ENCODE results near the gene DIS3L.

DIS3L gene

DNA sequence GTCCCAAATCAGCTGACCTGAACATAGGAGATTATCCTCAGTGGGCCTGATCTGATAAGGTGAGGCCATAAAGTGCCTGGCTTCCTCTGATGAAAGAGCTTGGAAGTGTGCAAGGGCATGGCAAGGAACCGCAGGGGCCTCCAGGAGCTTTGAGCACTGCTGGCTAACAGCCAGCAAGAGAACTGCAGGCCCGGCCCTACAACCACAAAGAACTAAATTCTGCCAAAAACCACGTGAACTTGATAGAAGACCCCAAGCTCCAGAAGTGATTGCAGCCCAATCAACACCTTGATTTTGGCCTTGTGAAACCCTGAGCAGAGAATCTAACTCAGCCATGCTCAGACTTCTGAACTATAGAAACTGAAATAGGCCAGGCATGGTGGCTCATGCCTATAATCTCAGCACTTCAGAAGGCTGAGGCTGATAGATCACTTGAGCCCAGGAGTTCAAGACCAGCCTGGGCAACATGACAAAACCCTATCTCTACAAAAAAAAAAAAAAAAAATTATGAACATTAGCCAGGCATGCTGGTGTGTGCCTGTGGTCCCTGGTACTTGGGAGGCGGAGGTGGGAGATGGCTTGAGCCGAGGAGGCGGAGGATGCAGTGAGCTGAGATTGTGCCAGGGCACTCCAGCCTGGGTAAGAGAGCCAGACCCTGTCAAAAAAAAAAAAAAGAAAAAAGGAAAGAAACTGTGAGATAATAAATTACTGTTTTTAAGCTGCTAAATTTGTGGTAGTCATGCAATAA lies 7.7 kb upstream of the DIS3L start:
- DNase-seq = no peak
- no peaks in the 10 kb centered on the region for H3K36me3 ChIP-seq (replicated peaks; ENCODE audit: insufficient read depth, low read length)
- H2AFZ ChIP-seq (ENCODE audit: low read length) = no peak overlapping the region
- no peaks in the 10 kb centered on the region for H3K79me2 ChIP-seq (ENCODE audit: low read length)
- no peak overlapping the region for H3K4me3 ChIP-seq (ENCODE audit: low read length)
- H3K9ac ChIP-seq (ENCODE audit: low read length) = no peak overlapping the region
- no peaks in the 10 kb centered on the region for H3K9me2 ChIP-seq (replicated peaks; ENCODE audit: insufficient read depth, low read length)
- 0 out of 2 replicates have a peak, but pooled peaks cover 6% of the 10 kb centered on the region for H3K4me1 ChIP-seq (ENCODE audit: low read length)
- no peaks in the 10 kb centered on the region for H3K27me3 ChIP-seq (replicated peaks; ENCODE audit: insufficient read depth, low read length)
- H4K20me1 ChIP-seq (ENCODE audit: insufficient read depth, low read length) = no peaks in the 10 kb centered on the region
- H3K4me2 ChIP-seq (ENCODE audit: low read depth, low read length) = no peak overlapping the region
- H3K9me3 ChIP-seq (replicated peaks; ENCODE audit: insufficient read depth, low read length) = no peaks in the 10 kb centered on the region
- no peak overlapping the region for H3K27ac ChIP-seq (ENCODE audit: low read length)
- no peak for TF ChIP-seq EZH2phosphoT487 (IDR thresholded peaks at IDR 0.05; ENCODE audit: low read length)
- no peak for TF ChIP-seq CTCF (IDR thresholded peaks at IDR 0.05; ENCODE audit: low read length)
- TF ChIP-seq EZH2 (optimal IDR thresholded peaks at IDR 0.05; ENCODE audit: low read depth, low read length) = no peak
- no peaks in the 10 kb centered on the region for H3F3A ChIP-seq (ENCODE audit: insufficient read depth, low read length)

GRCh38 chr15:66287461-66288057 lies 5.8 kb upstream of the DIS3L start:
- Histone ChIP-seq H4K20me1 (ENCODE audit: insufficient read depth, low read length) (no peaks in the 10 kb centered on the region), H3K36me3 (replicated peaks; ENCODE audit: insufficient read depth, low read length) (no peaks in the 10 kb centered on the region), H2AFZ (ENCODE audit: low read length) (no peak overlapping the region), H3K4me1 (ENCODE audit: low read length) (0 out of 2 replicates have a peak, but pooled peaks cover 6% of the 10 kb centered on the region), H3K9me3 (replicated peaks; ENCODE audit: insufficient read depth, low read length) (no peaks in the 10 kb centered on the region), H3K9ac (ENCODE audit: low read length) (no peak overlapping the region), H3K79me2 (ENCODE audit: low read length) (no peaks in the 10 kb centered on the region), H3K27ac (ENCODE audit: low read length) (no peak overlapping the region), H3K4me3 (ENCODE audit: low read length) (no peak overlapping the region), H3K9me2 (replicated peaks; ENCODE audit: insufficient read depth, low read length) (no peaks in the 10 kb centered on the region), H3K27me3 (replicated peaks; ENCODE audit: insufficient read depth, low read length) (no peaks in the 10 kb centered on the region), H3F3A (ENCODE audit: insufficient read depth, low read length) (no peaks in the 10 kb centered on the region), H3K4me2 (ENCODE audit: low read depth, low read length) (no peak overlapping the region)
- TF ChIP-seq EZH2 (optimal IDR thresholded peaks at IDR 0.05; ENCODE audit: low read depth, low read length) (no peak), CTCF (IDR thresholded peaks at IDR 0.05; ENCODE audit: low read length) (peak; percentile 35)
- peak; percentile 31 for DNase-seq

- H3K4me1 ChIP-seq (ENCODE audit: low read length) = 0 out of 2 replicates have a peak, but pooled peaks cover 6% of the 10 kb centered on the region
- H3K9ac ChIP-seq (ENCODE audit: low read length) = no peak overlapping the region
- no peaks in the 10 kb centered on the region for H3K36me3 ChIP-seq (replicated peaks; ENCODE audit: insufficient read depth, low read length)
- no peaks in the 10 kb centered on the region for H3K9me3 ChIP-seq (replicated peaks; ENCODE audit: insufficient read depth, low read length)
- H3K4me3 ChIP-seq (ENCODE audit: low read length) = no peak overlapping the region
- TF ChIP-seq EZH2 (optimal IDR thresholded peaks at IDR 0.05; ENCODE audit: low read depth, low read length) (no peak), CTCF (IDR thresholded peaks at IDR 0.05; ENCODE audit: low read length) (no peak), EZH2phosphoT487 (IDR thresholded peaks at IDR 0.05; ENCODE audit: low read length) (no peak)
- H3K27ac ChIP-seq (ENCODE audit: low read length) = no peak overlapping the region
- H4K20me1 ChIP-seq (ENCODE audit: insufficient read depth, low read length) = no peaks in the 10 kb centered on the region
- no peak for DNase-seq
- no peak overlapping the region for H2AFZ ChIP-seq (ENCODE audit: low read length)
- H3K4me2 ChIP-seq (ENCODE audit: low read depth, low read length) = no peak overlapping the region
- no peaks in the 10 kb centered on the region for H3K27me3 ChIP-seq (replicated peaks; ENCODE audit: insufficient read depth, low read length)
- no peaks in the 10 kb centered on the region for H3K9me2 ChIP-seq (replicated peaks; ENCODE audit: insufficient read depth, low read length)
- H3K79me2 ChIP-seq (ENCODE audit: low read length) = no peaks in the 10 kb centered on the region
- H3F3A ChIP-seq (ENCODE audit: insufficient read depth, low read length) = no peaks in the 10 kb centered on the region; the same call in 1 of the 2 replicates
Measured at GRCh38 chr15:66288093-66288492, 5.3 kb upstream of the DIS3L start.
